ENCODE data around the gene OSBPL6. TPM values are rescaled to one million over a fixed set of nuclear protein-coding genes. Genes with fewer than 3 reads are reported as not detected.

Gene OSBPL6
- total RNA-seq (2022; extraction: Qiagen RNA extraction; ENCODE audit: low read depth): 5.7 to 8.7 TPM (median 7.0 TPM) in 5 replicates

GRCh38 chr2:178193823-178194599 is at the start of gene OSBPL6:
Gene OSBPL6 (plus strand): TSS chr2:178194512. CDS start chr2:178306185, 111,673 bp downstream.

GRCh38 chr2:178450774-178451525 is 256.6 kb downstream of the OSBPL6 start, which contains the start of the genes PJVK and PRKRA:
Gene PJVK (plus strand): TSS chr2:178451378. CDS start chr2:178453410, 2,032 bp downstream.
Gene PRKRA (minus strand): TSS chr2:178451175. CDS start chr2:178451030, 145 bp downstream.

Other genes with a start within 250 kb of the OSBPL6 start
- 0.19 to 0.61 TPM (median 0.47 TPM) in 5 replicates for gene PDE11A, start 121.7 kb upstream of the OSBPL6 start, total RNA-seq (2022; extraction: Qiagen RNA extraction; ENCODE audit: low read depth)
- gene RBM45, start 82.1 kb upstream of the OSBPL6 start, total RNA-seq (2022; extraction: Qiagen RNA extraction; ENCODE audit: low read depth): 9.1 to 13.8 TPM (median 12.5 TPM) in 5 replicates

All from A549 treated with RU486 at 1 μM for 4 hours (cell line).